SK-N-DZ (cell line): Measurements from ENCODE around the gene SLC39A2.
A peak's percentile ranks its signal among the peaks of the same experiment; 100 is the strongest.

Experiments used
- DNase-seq: peaks from one replicate; pipeline ENCODE4 v3.0.0-alpha.2; 2015; ENCODE audit warnings: low spot score
- small RNA-seq, 2 experiments: library from RNA; depleted of rRNA; stranded (forward); fragments of <200 nt; gene quantifications; one replicate each; pipeline ENCODE3, GENCODE V24; 2014

Gene SLC39A2

DNA sequence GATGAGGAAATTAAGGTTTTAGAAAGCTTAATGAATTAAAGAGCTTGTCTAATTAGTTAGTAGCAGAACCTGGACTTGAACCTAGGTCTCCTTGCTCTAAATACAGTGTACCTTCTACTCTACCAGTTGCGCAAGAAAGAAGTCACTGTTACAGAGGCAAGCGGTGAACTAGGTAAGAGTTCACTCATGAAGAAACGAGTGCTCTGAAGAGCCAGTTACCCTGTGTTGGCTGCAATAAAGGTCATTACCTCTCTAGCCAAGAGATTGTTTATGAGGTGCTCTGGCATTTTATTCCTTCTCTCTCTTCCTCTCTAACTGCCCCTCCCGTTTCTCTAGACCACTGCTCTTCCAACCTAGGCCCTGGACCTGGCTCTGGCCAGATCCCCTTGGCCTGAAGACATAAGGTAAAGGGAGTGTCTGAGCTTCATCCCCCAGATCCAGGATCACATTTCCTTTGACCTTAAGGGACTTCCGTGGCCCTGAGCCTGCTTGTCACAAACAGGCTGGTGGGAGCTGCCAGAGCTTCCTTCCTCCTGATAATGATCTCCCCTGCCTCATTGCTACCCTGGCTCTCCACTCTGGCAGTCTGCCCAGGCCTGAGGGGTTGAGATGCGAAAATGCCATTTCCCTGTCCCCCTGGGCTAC is 45.0 kb downstream of the SLC39A2 start:
- DNase-seq = peak; percentile 69

DNA sequence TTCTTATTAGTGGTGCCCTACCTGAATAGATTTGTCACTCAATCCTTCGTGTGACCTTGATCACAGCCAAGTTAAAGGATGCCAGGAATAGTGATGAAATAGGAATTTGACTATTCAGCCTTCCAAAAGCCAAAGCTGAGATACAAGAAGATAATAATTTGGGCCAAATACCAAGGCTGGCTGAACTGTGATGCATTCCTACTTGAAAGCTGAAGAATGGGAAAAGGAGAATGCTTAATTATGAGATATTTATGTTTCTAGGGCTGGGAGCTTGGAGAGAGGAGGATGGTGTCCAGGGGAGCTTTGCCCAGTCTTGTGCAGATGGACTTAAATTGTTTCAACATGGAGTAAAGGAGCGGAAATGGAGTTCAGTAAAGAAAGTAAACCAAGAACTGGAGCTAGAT is 48.3 kb downstream of the SLC39A2 start:
- DNase-seq = no peak

DNA sequence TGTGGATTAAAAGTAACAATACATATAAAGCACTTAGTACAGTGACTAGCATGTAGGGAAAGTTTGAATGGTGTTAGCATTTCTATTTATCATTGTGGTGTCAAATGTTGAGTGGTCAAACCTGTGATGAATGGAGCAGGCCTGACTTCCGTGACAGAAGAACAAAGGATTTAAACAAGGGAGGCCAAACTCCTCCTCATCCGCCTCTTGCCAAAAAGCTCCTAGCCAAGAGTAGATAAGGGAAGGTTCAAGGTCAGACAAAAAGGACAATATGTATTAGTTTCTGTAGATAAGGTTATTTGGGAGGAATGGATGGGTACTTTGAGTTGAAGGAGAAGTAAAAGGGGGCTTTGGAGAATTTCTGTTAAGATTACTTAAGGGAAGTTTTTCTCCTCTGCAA is 49.5 kb downstream of the SLC39A2 start:
- no peak for DNase-seq

DNA sequence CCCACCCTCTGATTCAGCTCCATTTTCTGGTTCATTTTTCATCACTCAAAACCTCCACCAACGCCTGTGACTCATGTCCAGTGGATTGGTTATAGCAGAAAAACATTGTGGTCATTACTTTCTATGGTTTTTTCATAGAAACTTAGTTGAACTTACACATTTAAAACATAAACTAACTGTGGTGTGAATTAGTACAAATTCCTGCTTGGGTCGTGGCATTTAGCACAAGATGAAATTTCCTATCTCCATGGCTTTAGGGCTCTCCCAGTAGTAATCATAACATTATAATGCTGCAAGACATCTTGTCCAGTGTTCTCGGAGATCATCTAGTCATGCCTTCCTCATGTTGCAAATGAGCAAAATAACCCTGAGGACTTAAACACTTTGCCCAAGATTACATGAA is 50.2 kb downstream of the SLC39A2 start:
- DNase-seq = no peak

DNA sequence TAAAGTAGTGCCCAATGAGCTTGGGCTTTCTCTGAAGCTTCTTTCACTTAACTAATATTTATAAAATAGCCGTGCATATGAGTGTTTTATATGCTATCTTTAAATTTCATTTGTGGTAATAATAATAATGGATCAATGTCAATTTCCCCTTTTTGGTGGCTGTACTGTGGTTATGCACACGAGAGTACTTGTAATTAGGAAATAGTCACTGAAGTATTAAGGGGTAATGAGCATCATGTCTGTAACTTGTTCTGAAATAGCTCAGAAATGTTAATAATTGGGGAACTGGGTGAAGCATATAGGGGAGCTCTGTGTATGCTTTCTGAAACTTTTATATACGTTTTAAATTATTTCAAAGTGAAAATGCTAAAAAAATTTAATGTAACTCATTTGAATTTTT is 51.5 kb downstream of the SLC39A2 start:
- DNase-seq = no peak

Small RNA genes lying within 50 kb of the gene (small RNA-seq; reads per million reads assigned to genes)
- gene RN7SL189P = 0 reads per million in 2 experiments
